ENCODE results near the gene ANKS1A. TPM values are rescaled to one million over a fixed set of nuclear protein-coding genes. Genes with fewer than 3 reads are reported as not detected.

Gene ANKS1A
- polyA plus RNA-seq, 1 donor: 64.0 TPM

DNA sequence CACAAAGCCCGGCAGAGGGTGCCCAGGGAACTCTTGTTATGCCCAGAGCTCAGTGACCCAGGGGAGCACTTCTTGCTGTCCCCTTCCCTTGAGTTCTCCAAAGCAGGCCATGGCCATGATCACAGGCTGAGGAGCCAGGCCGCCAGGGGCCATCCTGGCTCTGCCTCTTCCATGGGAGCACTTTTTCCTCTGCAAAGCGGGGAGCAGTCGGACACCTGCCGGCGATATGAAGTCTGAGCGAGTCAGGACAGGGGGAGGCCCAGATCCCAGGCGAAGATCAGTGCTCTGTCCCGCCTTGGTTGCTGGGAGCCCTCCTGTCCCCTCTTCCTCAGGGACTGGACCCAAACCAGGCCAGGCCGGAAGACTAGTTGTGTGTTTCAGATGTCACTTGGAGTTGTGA, 184.2 kb downstream of the ANKS1A start:
- DNase-seq: no peak

DNA sequence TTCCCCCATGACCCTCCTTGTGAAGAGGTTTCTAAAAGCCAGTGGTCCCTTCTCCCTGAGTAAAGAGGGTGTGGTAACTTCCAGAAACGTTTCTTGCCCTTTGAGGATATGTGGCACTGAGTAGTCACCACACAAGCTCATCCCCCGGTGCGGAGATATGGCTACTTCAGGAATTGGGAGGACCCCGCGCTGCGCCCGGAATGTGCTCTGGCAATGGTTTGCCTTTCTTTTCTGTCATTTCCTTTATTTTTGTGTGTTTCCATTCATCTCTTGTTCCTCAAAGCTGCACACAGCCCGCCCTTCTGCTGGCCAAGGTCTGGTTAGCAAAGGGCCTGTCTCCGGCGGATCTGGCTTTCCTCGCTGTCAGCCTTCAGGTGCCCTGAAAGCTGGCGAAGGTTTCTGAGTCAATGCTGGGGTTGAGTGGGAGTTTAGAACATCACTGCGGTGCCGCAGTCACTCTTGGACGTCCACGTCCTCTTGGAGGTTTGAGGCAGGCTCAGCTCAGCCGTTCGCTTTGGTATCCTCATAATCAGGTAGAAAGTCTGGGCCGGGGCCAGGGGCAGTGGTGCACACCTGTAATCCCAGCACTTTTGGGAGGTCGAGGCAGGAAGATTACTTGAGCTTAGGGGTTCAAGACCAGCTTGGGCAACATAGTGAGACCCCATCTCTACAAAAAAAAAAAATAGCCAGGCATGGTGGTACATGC, 184.9 kb downstream of the ANKS1A start:
- no peak for DNase-seq

DNA sequence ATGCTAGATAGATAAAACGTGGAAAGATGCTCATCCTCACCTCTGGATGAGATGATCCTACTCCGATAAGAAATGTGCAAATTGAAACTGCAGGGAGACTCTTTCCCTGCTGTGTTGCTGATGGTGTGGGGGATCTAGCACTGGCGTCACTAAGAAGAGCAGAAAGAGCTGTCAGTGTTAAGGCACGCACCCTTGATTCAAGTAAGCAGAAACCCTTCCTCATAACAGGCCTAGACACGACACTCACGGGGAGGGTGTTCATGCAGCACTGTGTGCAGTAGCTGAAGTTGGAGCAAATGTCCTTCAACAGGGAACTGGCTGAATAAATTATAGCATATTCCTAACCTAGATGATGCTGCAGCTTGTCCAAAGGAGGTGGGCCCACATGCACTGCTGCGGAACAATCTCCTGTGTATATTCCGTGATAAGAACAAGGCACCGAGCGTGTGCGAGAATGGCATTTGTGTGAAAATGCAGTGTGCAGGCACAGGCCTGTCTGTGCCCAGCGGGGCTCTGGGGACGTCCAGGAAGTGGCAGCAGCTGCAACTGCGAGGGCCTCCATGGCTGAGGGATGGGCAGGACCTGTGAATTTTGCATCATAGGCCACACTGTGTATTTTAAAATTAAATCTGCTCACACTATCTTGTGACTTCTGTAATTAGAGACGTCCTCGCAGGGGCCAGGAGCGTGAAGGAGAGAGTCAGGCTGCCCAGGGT, 188.1 kb downstream of the ANKS1A start:
- DNase-seq: no peak

DNA sequence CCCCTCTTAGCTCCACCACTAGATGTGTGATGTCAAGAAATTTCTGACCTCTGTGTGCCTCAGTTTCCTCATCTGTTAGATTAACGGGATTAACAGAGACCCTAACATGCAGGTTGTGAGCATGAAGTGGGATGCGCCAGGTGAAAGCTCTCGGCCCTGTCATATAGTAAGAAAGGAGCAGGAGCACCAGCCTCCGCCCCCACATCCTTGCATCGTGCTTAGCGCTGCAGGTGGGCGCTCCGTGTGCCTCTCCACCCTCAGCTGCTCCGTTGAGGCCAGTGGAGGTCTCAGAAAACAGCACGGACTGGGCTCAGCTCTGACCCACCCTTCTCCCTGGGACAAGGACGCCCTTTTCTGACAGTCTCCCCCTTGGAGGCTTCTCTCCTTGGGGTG, 188.7 kb downstream of the ANKS1A start:
- no peak for DNase-seq

DNA sequence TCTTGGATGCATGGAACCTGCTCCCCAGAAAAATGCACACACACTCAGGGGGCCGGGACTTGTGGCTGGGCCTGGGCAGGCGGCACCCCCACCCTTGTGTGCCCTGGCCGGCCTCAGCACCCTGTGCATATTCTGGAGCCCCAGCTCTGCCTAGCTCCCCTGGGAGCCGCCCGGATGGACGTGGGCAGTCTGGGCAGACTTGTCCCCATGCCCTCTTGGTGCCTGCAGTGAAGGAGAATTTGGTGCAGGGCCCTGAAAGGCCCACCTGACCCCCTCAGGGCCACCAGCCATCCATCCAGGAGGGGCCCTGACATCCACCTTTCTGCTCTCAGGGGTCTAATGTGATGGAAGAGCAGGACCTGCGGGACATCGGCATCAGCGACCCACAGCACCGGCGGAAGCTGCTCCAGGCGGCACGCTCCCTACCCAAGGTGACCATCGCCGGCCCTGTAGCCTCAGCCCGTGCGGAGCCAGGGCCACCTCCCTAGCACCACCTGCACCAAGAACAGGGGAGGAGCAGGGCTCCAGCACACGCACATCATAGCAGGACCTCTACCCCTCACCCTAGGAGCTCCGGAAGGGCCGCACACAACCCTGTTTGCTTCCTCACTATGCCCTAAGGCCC, 189.3 kb downstream of the ANKS1A start:
- no peak for DNase-seq

DNA sequence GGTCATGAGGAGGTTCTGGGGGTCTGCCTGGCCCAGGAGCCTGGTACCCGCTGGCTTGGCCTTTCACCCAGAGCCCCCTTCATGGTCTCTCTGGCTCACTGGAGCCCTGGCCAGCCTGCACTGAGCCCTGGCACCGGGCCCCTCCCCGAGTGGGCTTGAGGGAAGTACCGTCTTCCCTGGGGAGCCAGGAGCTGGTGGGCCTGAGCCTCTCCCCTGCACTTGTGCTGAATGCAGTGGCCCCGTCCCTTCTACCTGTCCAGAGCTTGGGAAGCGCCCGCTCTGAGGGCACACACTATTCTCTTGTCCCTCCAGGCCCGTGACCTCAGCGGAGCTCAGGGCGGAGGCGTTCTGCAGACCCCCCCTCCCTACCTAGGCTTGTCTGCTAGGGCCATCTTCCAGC, 189.8 kb downstream of the ANKS1A start:
- no peak for DNase-seq

DNA sequence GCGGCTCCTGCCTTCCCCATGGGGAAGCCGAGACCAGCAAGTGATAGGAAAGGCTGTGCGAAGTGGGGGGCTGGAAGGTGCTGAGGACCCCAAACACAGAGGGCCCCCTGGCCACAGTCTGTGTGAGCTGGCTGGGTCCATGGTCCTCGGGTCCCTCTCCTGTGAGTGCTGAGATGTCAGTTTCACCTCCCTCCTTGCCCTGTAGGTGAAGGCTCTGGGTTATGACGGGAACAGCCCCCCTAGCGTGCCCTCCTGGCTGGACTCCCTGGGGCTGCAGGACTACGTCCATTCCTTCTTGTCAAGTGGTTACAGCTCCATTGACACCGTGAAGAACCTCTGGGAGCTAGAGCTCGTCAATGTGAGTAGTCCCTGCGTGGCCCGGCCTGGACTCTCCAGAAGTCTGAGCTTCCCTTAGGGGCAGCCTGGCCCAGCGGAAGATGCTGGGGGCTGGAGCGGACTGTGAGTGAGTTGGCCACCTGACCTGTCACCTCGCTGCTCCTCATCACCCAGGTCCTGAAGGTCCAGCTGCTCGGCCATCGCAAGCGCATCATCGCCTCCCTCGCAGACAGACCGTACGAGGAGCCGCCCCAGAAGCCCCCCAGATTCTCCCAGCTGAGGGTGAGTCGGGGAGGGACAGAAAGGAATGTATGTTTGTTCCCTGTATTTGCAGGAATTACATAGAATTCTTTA, 190.4 kb downstream of the ANKS1A start:
- no peak for DNase-seq

DNA sequence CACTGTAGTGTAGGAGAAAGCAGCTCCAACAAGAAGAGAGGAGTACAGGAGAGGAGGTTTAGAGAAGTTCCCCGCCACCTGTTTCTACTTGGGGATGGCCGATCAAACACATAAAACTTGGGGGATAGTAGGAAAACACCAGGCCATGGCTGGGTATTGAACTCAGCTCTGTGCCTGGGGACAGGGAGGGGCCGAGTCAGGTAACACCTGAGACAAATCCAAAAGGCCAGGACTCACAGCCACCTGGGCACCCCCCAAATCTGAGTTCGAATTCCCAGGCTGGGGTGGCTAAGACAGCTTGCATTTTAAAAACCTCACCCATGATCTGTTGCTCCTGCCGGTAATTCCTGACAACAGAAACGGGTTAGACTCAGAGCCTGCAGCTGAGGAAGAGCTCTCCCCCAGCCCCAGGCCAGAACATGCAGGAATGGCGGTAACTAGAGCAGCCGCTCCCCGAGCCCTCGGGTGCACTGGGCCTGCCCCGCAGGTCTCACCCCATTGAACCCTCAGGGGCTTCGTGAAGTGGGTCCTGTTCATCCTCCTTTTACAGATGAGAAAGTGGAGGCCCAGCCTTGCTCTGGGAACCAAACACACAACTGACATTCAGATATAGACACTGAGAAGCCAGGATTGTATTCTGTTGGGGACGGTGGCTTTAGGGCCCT, 191.1 kb downstream of the ANKS1A start:
- DNase-seq: no peak

DNA sequence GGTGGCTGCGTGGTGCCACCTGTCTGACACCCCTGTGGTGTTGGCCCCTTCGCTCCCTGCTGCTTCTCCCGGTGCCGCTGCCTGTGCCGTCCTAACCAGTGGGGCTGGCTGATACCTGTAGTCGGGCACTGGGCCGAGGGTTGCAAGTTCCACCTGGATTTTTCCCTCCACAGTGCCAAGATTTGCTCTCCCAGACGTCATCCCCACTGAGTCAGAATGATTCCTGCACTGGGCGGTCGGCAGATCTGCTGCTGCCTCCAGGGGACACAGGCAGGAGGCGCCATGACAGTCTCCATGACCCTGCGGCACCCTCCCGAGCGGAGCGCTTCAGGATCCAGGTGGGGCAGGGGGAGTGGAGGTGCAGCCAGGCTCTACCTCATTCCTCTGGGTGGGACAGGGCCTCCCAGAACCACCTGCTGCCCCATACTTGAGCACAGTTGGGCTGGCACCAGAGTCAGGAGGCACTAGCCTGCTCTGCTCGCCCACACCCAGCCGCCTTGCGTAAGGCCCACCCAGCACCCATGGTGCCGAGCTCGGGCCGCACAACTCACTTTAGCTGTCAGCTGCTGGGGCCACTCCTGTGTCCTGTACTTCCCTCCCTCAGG, 191.9 kb downstream of the ANKS1A start:
- DNase-seq: no peak

DNA sequence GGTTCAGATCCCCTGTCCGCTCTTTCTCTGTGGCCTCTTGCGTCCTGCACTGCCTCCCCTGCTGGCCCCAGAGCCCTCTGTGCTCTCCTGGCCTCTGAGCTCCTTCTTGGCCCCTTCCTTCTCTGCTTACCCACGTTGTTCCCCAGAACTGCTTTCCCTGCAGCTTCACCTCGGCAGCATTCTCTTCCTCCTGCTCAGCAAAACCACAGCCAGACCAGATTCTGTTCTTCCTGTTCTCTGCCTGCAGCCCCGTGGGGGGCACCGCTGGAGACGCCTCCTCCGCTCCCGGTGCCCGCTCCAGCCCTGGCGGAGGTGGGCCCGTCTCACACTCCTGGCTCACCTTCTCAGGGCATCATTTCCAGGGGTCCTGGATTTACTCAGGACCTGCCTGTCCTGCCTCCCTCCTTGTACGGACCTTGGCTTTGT, 192.4 kb downstream of the ANKS1A start:
- no peak for DNase-seq

DNA sequence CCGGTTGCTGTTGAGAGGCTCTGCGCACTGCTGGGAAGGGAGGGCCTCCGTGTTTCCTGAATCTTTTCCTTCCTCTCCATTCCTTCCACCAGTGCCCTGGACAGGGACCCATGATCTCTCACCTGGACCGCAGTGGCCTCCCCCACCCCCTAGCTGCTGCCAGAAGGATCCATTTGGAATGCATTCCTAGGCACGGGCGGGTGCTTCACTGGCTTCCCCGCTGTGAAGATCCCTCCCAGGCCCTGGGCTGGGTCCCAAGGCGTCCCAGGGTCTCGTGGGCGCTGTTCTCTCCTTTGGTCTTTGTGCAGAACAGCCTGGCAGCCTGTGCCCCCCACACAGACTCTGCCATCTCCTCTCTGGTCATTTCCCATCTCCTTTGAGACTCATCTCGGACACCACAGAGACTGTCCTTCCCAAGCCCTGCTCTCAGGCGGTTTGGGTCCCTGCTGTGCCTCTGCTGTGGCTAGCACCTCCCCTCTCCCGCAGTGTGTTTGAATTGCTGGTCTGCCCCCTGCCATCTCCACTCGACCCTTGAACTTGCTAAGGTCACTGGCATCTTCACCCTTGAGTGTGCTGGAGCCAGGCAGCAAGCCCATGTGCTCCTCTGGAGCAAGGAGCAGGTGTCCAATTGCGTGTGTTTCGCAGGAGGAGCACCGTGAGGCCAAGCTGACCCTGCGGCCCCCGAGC, 193.1 kb downstream of the ANKS1A start:
- no peak for DNase-seq

DNA sequence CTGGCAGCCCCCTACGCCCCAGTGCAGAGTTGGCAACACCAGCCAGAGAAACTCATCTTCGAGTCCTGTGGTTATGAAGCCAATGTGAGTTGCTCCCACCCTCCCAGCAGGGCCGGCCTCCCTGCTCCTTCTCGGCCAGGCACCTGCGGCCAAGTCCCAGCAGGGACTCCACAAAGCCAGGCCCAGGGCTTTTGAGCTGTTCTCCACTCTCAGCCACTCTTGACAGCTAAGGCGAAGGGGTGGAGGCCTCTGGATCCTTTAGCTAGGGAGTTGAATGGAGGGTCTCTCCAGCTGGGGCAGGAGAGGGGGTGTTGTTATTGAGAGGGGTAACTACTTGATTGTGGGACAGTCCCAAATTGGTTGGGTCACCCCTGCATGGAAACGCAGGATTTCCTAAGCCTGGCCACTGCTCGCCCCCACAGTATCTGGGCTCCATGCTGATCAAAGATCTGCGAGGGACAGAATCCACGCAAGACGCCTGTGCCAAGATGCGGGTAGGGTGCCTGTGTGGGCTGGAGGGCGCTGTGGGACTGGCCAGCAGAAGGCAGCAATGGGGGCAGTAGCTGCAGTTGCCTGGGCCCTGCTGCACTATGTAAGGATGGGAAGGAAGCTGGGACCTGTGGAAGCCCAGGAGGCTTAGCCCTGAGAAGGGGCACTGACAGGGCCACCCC, 193.8 kb downstream of the ANKS1A start:
- DNase-seq: no peak

DNA sequence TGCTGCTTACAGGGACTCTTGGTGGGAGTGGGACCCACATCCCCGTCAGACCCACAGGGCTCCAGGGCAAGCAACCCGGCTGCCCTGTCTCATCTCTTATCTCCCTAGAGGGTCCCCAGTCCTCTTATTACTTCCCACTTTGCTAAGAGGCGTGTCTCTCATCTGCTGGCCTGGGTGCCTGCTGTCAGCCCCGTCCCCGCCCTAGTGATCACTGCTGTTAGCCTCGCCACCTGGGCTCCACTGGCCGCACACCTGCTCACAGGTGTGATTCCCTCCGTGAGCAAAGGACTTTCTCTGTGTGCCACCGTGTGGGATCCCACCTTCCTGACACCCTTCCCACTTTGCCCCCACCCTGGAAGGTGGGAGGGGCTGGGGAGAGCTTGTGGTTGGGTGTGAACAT, 194.5 kb downstream of the ANKS1A start:
- no peak for DNase-seq

DNA sequence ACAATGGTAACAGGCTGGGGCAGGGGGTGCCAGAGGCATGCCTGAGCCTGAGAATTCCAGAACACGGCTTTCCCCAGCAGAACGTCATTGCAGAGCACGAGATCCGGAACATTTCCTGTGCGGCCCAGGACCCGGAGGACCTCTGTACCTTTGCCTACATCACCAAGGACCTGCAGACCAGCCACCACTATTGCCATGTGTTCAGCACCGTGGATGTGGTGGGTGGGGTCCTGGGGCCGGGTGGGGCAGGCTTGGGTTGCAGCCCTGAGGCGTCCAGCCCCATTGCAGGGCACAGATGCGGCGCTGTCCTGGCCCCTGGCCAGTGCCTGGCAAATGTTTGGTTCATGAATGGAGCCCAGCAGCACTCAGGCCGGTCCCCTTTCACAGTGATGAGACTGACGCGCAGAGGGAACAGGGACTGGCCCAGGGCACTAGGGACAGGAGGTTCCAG, 195.0 kb downstream of the ANKS1A start:
- DNase-seq: no peak

DNA sequence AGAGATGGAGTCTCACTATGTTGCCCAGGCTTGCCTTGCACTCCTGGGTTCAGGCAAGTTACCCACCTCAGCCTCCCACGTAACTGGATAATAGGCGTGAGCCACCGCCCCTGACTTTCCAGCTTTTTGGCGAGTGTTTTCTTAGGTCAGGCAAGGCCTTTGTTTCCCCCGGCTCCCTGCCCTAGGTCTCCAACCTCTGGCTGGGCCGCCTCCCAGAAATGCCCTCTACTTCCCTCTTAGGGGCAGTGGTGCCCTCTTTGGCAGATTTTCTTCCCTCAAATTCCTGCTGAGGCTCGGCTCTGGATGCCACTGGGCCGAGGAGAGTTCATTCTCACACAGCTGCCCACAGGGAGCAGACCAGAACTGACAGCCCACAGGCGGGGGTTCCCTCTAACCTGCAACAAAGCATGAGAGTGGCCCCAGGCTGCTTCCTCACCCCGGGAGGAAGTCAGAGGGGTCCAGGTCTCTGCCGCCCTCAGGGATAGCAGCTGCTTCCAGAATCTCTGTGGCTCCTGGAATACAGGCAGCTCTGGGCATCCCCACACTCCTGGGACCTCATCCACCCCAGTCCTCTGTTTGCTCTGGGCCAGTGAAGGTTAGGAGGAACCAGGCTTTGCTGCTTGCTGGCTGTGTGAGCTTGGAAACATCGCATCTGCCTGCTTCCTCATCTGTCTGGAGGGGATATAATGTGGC, 195.6 kb downstream of the ANKS1A start:
- no peak for DNase-seq

DNA sequence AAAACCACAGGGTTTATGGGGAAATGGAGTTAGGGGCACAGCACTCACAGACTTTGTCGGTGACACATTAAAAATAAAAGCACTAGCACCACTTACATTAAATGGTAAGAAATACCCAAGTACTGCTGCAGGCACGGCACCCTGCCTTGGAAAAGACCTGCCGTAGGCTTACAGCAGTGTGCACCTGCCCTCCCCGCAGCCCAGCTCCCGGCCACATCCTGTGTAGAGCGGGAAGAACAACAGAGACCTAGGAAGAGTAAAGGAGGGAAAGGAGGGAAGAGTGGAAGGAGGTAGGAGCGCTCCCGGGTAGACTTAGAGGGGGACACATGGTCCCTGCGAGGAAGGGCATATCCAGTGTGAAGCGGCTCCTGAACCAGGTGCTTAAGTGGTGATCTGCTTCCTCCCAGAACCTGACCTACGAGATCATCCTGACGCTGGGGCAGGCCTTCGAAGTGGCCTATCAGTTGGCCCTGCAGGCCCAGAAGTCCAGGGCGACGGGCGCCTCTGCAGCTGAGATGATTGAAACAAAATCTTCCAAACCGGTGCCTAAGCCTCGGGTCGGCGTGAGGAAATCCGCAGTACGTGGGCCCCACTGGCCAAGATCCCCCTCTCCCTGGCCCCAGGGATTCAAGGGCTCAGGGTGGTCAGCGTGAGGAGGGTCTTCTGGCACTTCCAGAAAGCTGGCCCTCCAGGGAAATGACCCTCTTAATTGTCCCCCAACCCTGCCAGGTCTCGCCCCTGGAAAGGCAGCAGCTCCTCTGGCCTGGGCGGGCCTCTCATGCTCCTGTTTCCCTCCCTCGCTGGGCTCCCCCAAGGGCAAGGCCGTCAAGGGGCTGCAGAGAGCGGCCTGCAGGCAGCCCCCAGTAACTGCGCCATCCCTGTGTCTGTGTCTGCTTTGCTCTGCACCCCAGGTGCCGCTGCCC, 196.6 kb downstream of the ANKS1A start:
- no peak for DNase-seq

DNA sequence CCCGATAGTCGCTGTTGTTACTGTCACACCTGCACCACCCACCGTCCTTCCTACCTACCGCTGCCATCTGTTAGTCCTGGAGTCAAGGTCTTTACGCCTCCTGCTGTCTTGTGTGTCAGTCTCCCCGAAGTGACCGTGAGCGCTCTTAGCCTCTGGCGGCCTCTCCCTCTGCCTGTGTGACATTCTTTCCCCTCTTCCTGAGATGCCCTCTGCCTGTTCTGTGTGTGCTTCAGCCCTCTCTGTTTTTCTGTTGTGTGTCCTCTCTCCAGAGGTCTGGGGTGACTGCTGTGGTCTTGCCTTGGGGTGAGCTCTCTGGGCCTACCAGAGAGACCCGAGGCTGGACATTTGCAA, 197.2 kb downstream of the ANKS1A start:
- no peak for DNase-seq

DNA sequence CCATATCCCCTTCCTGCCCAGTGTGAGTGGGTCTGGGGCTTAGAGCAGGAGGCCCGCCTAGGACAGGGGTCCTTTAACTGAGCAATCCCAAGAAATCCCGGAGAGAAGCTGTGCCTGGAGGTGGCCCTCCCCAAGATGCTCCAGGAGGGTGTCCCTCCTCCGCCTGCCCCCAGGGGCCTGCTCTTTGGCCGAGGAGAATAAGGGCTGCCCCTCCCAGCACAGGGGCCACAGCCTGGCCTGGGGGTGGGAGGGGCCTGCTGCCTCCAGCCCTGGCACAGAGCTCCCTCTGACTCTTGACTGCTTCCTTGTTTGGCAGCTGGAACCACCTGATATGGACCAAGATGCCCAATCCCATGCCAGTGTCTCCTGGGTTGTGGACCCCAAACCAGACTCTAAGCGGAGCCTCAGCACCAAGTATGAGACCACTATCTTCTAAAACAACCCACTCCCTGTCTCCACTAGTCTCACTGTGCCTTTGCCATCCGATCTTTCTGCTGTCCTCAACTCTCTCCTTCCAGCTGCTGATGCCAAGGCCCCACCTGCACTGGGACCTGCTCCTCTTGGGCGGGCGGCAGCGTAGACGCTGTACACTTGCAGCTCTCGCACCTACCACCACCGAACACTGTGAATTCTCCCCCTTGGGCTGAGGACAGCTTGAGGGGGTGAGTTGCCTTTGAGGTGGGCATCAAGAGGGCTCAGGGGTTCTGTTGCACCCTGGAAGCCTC, 197.7 kb downstream of the ANKS1A start:
- DNase-seq: no peak
